Stimulated activated CD8-positive, alpha-beta memory T cell treated with anti-CD3 and anti-CD28 coated beads, Interleukin-12 subunit alpha, Interleukin-12 subunit beta, amount 100 ng/mL, for 4 hours (primary cell): ENCODE data around the gene DYNLT4.
"Not testable (repeated sequence)": the region's sequence is repeated elsewhere in the genome, so short reads cannot be mapped to it uniquely, and the experiment has no call there.

Experiments
- DNase-seq: peaks from one replicate; pipeline ENCODE4 v3.0.0-alpha.2; 2020; ENCODE audit warnings: low read depth

DYNLT4 gene

GRCh38 chr1:44806704-44807363, at the start of gene DYNLT4:
TSS of gene DYNLT4 (minus strand) at chr1:44807351. CDS start at chr1:44806668, 683 bp downstream.
- no peak for DNase-seq

GRCh38 chr1:44855742-44856141, 48.6 kb upstream of the DYNLT4 start:
- DNase-seq = no peak

GRCh38 chr1:44854970-44855369, 47.8 kb upstream of the DYNLT4 start:
- DNase-seq = no peak

DNA sequence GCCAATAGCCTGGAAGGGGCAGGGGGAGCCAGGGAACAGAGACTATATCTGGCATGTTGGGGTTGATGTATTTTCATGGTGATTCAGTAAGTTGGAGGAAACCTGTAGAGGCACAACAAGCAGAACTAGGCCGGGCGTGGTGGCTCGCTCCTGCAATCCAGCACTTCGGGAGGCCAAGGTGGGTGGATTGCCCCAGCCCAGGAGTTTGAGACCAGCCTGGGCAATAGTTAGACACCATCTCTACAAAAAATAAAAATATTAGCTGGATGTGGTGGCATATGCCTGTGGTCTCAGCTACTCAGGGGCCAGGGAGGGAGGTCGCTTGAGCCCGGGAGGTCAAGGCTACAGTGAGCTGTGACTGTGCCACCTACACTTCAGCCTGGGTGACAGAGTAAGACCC, 46.0 kb upstream of the DYNLT4 start:
- DNase-seq = no peak

DNA sequence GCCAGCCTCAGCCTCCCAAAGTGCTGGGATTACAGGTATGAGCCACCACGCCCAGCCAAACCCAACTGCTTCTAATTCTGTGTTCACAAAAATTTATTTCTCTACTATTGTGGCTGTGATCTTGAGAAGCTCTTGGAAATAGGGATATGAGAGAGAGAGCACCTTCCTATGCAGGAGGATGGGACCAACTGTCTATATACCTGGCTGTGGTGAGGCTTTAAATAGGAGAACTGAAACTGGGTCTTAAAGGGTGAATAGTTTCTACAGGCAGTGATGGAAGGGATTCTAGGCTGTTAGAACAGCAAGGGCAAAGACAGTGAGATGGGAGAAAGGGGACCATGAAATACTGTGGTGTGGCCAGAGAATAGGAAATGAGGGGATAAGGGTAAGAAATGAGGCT, 44.2 kb upstream of the DYNLT4 start:
- DNase-seq = no peak

- no peak for DNase-seq
Observed at GRCh38 chr1:44849575-44850132, 42.5 kb upstream of the DYNLT4 start.

GRCh38 chr1:44848456-44849181, 41.5 kb upstream of the DYNLT4 start:
- no peak for DNase-seq

- DNase-seq = no peak
Observed at GRCh38 chr1:44847845-44848244, 40.7 kb upstream of the DYNLT4 start.

DNA sequence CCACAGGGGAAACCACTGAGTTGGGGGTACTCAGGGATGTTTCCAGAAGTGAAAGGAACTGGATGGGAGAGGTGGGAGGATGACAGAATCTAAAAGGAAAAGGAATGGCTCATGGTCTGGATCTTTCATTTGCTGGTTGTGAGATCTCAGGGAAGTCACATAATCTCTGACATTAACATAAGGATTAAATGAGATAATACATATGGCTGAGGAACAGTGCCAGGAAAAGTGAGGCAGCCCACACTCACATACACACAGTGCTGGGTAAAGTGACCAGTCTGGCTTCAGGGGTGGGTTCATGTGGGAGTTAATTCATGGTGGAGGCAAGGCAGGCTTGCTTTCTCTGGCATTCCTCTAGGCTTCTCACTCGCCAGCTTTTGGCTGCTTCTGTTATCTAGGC, 39.8 kb upstream of the DYNLT4 start:
- DNase-seq = no peak

DNA sequence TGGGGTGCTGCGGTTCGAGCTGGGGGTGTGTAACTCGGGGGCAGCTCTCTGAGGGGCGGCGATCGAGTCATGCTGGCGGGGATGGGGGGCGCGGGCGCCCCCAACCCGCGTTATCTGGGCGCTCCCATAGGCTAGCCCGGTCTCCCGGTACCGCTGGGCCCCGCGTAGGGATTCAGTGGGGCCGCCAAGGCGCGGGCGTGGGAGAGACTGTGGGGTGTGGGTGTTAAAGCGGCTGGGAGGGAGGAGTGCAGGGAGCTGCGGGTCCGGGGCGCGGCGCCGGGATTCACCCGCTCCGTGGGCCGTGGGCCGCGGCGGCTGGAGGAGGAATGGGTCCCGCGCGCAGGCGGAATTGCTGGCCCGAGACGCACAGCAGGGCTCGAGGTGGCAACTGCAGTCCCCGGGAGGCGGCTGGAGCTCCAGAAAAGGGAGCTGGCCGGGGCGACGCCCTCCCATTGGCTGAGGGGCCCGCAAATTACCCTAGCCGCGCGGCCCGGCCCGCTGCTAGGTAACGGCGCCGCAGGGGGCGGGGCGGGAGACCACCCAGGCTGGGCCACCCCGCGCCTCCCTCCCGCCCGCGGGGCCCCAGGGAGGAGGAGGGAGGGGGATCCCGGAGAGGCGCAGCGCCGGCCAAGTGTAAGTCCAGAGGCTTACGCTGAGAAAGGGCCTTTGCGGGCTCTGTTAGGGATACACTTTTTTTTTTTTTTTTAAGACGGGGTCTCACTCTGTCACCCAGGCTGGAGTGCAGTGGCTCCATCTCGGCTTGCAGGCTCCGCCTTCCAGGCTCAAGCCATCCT, 35.9 kb upstream of the DYNLT4 start, which contains the start of gene PTCH2:
TSS of gene PTCH2 (minus strand) at position 392 of the 794 bp plus-strand sequence. CDS start at position 71, 321 bp downstream.
- no peak for DNase-seq

DNA sequence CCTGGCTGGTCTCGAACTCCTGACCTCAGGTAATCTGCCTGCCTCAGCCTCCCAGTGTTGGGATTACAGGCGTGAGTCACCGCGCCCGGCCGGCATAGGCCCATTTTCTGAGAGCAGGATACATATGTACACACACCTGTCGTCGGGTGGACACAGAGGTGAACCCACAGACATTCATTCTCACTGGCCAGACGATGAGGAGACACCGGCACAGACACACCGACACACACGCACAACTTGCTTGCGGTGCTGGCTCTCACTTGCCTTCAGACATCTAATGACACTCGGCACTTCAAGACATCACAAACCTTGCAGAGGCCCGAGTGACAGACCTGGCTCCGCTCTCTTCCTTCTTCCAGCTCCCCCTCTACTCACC, 35.3 kb upstream of the DYNLT4 start:
- DNase-seq = no peak

- no peak for DNase-seq
Observed at GRCh38 chr1:44839576-44839975, 32.4 kb upstream of the DYNLT4 start.

DNA sequence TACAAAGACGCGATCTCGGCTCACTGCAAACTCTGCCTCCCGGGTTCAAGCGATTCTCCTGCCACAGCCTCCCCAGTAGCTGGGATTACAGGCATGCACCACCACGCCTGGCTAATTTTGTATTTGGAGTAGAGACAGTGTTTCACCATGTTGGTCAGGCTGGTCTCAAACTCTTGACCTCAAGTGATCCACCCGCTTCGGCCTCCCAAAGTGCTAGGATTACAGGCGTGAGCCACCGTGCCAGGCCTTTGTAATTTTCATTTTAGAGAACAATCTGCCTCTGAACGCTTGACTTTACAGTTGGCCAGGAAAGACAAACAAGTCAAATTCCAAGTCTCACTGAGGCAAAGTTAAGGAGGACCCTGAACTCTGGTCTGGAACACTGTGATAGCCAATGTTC, 31.1 kb upstream of the DYNLT4 start:
- not testable (repeated sequence) for DNase-seq

DNA sequence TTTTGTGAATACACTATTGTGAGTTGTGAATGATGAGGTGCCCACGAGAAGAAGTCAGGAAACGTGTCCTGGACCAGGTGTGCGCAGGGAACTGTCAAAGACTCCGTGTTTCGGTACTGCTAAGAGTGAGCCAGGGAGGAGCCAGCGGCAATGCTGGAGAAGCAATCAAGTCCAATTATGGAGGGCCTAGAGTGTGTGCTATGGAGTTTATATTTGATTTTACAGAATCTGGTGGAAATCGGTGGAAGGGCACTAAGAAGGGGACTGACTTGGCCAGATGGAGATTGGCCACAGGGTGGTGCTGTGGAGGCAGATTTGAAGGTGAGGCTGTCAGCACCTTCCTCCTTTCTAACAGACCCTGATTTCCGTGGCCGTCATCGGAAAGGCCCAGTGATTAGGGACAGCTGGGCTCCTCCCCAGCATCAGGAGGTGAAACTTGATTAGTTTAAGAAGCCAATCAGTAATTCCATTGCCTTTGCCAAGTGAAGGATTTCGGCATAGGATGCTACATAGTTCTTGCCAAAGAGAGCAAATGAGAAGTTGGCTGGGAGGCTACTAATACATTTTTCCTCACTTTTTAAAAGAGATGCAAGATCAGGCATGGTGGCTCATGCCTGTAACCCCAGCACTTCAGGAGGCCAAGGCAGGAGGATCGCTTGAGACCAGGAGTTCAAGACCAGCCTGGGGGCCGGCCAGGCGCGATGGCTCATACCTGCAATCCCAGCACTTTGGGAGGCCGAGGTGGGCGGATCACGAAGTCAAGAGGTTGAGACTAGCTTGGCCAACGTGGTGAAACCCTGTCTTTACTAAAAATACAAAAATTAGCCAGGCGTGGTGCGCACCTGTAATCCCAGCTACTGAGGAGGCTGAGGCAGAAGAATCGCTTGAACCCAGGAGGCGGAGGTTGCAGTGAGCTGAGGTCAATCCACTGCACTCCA, 28.9 kb upstream of the DYNLT4 start:
- DNase-seq = peak; percentile 69

DNA sequence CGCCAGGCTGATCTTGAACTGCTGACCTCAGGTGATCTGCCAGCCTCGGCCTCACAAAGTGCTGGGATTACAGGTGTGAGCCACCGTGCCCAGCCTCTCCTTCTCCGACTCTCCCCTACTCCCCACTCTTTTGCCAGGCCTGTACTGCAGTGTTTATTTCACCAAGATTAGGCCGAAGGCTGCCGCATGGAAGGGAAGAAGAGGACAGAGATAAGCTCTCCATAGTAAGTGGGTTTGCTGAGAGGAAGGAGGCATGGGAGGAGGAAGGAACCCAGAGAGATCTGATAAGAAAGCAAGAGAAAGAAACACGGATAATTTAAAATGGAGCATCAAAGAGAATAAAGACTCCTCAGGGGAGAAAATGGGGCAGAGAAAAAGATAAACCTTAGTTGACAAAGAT, 27.2 kb upstream of the DYNLT4 start:
- no peak for DNase-seq

DNA sequence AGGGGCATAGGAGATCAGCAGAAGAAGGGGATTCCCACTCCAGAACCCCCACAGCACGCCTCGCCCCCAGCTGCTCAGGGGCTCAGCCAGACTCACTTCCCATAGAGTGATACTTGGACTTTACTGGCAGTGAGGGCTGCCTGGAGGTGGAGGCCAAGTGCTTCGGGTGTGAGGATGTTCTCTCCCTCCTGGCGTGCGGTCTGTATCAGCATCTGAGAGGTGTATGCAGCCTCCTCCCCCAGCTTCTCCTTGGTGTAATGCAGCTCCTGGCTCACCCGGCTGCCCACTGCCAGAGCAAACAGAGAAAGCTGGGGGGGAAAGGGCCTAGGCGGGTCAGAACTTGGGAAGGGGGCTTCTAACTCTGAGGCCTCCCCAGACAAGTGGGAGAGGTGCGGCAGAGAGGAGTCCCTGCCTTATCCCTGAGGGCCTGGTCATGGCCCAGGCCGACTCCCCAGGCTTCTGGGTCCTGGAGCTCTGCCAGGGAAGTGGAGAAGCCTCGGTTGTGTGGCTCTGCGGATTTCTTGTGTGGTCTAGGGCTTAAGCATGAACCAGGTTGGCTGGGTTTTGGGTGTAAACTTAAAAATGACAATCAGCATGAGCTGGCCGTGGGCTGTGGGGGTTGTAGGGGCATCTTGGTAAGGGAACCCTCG, 25.0 kb upstream of the DYNLT4 start:
- DNase-seq = no peak

GRCh38 chr1:44831516-44831915, 24.4 kb upstream of the DYNLT4 start:
- DNase-seq = no peak

GRCh38 chr1:44830900-44831304, 23.8 kb upstream of the DYNLT4 start:
- DNase-seq = no peak

DNA sequence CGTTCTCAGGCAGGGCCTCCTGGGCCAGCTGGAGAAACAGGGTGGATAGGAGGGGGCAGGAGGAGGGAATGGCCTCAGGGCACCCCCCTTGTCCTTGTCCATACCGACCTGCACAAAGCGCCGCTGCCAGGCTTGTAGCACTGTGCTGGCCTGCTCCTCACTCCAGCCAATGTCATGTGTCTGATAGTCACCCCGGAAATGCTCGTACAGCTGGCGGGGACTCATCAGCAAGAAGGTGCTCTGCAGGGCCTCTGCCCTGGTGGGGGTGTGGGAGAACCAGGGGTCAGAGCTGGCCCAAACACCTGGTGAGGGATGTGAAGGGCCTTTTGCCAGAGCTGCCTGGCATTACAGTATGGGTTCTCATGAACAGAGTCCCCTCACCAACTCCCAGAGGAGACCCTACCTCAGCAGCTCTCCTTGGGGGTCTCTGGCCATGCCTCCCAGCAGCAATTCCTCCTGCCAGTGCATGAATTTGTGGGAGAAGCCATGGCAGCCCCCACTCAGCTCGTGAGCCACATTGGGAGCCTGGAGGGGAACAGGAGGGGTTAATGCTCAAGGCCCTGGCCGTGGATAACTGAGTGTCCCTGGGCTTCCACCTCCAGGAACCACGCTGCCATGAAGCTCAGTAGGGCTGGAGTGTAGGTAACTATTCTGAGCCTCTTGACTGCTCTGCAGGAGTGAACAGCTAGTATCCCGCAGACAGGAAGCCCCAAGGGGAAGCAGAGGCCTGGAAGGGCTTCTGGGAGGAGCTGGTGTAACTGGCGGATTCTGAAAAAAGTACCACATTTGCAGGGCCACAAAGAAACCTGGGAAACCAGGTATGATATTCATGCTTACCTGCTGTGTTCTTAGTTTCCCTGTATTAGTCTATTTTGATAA, 22.6 kb upstream of the DYNLT4 start:
- DNase-seq = no peak
